NK-92 (cell line): Measurements from ENCODE around the gene ANKMY1.

Experiments used
- DNase-seq: peaks from one replicate; lab custom pipeline; 2025; ENCODE audit not compliant: unreplicated experiment; lab: John Stamatoyannopoulos, UW

Gene ANKMY1

DNA sequence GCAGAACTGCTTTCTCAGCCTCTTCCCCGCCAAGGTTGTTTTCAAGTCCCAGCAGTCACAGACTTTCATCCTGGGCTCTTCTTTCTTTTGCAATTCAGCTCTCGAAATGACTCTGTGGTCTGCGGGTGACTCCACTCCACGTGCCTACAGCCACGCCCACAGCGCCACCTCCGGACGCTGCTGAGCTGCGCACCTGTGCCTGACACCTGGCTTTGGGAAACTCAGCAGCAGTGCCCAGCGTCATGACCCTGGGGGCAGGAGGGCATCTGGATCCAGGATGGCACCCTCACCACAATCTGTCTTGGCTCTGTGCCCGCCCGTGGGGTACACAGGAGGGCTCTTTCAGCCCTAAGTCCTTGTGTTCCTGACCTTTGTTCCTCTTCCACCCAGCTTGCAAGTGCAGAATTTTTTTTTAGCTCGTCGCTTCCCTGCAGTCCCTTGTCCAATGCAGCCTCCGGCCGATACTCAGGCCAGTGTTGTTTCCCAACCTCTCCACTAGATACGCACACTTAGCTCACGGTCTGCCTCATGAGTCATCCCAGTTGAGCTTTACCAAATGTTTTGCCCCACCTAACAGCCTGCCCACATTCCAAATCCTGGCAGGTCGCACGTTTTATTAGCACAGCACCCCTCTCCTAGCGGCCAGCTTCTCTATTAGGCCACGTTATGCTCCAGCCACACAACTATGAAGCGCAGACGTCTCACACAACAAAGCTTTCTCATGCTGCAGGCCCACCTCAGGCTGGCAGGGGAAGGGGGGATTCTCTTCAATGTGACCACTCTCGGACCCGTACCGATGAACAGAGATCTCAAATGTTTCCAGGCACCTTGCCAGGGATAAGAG lies 22.2 kb upstream of the ANKMY1 start:
- no peak for DNase-seq

DNA sequence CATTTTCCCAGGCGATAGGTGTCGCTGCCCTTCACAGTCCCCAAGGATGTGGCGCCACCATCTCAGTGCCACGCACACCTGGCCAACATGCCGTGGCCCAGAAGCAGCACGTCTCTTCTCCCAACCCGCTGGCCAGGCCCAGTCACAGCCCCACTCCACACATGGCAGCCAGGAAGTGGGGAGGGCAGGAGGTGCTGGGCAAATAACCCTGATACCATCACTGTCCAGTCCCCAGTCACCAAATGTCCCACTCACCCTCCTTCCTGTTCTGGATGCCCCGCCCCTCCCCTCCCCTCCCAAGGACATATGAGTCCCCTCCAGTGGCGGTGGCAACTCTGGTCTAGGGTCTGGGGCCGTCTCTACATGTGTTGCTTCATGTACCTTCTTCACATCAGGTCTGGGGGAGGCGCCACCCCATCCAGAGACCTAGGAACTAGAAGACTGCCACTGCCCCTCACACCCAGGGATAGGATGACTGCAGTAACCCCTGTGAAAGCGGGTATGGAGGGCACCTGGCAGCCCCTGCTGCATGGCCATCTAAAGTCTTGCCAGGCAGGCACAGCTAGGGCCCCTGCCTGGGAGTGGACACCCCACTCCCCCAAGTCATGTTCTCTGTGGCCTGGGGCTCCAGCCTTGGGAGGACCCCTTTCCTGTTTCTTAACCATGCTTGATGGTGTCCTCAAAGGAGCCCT lies 21.4 kb upstream of the ANKMY1 start:
- no peak for DNase-seq

DNA sequence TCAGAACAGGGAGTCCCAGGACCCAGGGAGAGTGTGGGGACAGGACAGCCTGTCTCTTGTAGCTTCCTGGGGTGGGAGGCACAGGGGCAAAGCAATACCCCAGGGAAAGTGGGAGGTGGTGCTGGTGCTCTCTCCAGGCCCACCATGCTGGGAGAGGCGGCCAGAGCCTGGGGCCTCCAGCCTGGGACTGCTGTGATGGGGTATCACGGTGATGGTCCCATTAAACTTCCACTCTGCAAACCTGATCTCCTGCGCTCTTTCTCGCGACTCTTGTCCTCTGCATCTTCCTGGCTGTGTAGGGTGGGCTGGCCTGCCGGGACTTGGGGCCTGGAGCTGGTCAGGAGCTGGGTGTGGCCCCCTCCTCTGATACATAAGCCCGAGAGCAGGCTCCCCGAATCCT lies 20.7 kb upstream of the ANKMY1 start:
- DNase-seq = no peak

DNA sequence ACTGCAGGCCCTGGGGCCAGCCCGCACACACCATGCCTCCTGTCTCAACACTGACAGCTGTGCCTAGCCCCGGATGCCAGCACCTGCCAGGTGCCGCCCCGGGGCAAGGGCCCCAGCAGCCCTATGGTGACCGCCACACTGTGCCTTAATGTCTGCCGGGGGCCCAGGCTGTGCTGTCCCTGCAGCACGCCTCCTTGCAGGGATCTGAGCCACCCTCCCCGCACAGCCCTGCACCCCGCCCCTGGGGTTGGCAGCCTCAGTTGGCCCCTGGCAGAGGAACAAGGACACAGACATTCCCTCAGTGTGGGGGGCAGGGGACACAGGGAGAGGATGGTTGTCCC lies 20.3 kb upstream of the ANKMY1 start:
- DNase-seq = no peak

DNA sequence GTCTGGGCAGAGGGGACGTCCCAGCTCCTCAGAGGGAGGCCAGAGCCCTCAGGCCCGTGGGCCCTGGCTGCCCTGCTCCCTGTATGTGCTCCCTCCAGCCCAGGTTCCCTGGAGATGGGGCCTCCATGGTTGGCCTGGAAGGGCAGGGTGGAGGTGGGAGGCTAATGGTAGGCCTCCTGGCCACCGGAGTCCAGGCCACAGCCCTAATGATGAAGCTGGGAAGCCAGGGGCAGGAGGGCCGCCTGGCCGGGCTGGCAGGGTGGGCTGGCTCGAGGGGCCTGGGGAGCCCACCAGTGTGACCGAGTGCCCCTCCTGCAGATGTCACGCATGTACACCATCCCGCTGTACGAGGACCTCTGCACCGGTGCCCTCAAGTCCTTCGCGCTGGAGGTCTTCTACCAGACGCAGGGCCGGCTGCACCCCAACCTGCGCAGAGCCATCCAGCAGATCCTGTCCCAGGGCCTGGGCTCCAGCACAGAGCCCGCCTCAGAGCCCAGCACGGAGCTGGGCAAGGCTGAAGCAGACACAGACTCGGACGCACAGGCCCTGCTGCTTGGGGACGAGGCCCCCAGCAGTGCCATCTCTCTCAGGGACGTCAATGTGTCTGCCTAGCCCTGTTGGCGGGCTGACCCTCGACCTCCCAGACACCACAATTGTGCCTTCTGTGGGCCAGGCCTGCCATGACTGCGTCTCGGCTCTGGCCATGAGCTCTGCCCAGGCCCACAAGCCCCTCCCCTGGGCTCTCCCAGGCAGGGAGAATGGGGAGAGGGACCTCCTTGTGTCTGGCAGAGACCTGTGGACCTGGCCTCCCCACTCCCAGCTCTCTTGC lies 19.7 kb upstream of the ANKMY1 start:
- DNase-seq = no peak

DNA sequence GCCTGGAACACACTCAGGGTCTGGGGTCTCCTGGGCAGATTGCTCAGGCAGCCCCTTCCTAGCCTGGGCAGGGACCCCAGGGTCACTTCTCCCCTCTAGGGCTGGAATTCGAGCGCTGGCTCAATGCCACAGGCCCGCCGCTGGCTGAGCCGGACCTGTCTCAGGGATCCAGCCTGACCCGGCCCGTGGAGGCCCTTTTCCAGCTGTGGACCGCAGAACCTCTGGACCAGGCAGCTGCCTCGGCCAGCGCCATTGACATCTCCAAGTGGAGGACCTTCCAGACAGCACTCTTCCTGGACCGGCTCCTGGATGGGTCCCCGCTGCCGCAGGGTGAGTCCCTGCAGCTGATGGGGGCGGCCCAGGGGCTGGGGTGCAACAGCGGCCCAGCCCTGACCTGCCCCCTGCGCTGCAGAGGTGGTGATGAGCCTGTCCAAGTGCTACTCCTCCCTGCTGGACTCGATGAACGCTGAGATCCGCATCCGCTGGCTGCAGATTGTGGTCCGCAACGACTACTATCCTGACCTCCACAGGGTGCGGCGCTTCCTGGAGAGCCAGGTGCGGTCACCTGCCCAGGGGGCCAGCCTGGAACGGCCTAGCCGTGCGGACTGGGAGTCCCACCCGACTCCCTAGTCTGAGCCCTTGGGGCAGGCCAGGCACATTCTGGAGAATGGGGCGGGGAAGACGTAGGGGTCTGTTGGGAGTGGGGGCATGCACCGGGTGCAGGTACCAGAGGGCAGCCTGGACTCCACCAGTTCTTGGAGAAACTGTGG lies 18.8 kb upstream of the ANKMY1 start:
- DNase-seq = no peak

DNA sequence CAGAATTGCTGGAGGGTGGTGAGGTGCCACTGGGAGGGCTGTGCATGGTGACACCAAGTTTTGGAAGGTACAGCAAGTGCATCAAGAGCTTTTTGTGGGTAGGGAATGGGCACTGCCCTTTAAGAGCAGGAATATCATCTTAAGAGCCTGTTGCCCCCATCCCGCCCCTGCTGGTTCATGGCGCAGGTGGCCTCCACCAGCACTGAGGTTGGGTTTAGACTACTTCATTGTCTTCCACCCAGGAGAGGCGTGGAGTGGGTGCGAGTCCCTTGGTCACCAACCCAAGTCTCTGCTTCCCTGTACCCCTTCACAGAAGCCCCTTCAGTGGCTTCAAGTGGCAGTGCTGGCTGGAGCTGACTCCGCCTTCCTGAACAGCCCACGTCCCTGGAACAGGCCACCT lies 18.2 kb upstream of the ANKMY1 start:
- no peak for DNase-seq

DNA sequence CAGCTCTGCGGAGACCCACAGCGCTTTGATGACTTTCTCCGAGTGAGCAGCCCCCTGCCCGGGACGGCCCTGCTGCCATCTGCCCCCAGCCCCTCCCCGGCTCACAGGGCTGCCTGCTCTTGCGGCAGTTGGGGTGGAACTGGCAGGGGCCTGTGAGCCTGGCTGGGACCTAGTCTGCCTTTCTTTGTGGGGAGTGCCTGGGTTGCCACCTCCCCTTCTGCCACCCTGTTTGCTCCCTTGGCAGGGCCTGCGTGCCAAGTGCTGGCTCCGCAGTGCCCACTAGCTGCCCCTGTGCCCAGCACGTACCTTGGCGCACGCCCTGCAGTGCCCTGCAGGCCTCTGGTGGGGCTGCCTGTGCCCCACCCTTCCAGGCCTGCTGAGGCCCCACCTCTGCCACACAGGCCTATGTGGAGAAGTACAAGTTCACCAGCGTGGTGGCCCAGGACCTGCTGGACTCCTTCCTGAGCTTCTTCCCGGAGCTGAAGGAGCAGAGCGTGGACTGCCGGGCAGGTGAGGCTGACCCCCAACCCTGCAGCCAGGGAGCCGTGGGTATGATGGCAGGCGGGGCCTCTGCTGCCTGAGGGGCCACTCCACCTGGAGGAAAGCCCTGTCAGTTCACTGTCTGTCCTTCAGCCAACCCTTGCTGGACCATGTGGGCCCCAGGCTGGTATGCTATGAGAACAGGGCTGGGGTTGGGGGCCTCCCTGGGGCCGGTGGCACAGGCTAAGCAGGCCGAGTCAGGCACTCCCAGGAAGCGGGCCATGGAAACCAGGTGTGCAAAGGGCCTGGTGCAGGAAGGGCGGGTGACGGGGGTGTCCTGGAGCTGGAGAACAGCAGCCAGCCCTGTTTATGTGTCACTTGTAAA lies 17.5 kb upstream of the ANKMY1 start:
- DNase-seq = no peak

DNA sequence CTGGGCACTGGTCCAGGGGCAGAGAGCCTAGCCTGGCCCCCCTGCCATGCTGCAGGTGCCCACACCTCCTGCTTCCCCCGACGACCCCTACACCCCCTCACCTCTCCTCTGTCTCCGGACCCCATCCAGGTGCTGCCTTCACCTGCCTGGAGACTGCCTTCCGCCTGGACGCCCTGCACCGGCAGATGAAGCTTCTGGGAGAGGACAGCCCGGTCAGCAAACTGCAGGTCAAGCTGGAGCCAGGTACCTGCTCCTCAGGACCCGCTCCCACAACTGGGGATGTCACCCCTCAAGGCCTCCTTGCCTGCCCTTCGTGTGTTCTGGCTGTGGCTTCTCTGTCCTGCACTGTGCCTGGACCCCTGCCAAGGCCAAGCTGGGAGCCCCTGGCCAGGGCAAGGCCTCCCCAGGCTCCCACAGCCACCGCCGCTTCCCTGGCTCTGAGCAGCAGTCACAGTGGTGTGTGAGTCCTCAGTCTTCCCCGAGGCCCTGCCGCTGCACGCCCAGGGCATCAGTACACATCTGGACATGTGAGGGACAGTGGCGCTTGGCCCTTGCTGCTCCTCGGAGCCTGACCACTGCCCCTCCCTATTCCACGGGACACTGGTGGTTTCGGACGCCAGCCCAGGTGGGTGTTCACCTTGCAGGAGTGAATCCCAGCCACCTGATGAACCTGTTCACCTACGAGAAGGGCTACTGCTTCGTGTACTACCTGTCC lies 16.8 kb upstream of the ANKMY1 start:
- no peak for DNase-seq

DNA sequence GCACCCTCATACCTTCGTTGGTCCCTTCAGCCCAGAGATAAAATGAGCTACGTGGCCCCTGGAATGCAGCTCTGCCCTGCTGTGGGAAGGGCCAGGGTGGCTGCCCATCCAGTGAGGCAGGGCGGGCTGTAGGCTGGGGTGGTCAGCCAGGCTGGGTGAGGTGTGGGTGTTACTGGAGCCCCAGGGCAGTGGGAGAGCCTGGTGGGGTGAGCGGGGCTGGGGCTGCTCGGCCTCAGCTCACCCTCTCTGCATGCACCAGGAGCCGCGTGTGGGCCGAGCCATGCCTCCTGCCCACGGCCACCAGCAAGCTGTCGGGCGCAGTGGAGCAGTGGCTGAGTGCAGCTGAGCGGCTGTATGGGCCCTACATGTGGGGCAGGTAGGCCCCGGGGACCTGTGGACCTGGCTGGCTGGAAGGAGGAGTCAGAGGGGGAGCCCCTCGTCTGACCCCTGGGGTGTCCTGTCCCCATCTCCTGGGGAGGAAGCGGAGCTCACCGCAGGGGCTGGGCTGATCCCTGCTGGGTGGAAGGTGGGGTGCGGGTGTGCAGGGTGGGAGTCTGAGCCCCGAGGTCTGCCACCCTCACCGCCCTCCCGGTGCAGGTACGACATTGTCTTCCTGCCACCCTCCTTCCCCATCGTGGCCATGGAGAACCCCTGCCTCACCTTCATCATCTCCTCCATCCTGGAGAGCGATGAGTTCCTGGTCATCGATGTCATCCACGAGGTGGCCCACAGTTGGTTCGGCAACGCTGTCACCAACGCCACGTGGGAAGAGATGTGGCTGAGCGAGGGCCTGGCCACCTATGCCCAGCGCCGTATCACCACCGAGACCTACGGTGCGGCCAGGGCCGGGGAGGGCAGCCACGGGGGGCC lies 16.0 kb upstream of the ANKMY1 start:
- DNase-seq = no peak

DNA sequence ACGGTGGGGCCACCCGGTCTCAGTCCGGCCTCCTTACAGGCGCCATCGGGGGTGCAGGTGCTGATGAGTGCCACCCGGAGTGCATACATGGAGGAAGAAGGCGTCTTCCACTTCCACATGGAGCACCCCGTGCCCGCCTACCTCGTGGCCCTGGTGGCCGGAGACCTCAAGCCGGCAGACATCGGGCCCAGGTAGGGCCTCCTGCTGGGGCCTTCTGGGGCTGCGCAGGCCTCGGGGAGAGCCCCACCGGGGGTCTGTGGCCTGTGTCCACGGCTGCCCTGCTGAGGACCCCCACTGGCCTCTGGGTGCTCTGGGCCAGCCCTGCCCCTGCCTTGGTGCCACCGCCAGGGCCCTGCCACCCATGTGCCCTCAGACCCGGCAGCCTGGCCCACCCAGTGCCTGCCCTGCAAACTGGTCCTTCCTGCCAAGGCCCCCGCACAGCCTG lies 15.3 kb upstream of the ANKMY1 start:
- no peak for DNase-seq

DNA sequence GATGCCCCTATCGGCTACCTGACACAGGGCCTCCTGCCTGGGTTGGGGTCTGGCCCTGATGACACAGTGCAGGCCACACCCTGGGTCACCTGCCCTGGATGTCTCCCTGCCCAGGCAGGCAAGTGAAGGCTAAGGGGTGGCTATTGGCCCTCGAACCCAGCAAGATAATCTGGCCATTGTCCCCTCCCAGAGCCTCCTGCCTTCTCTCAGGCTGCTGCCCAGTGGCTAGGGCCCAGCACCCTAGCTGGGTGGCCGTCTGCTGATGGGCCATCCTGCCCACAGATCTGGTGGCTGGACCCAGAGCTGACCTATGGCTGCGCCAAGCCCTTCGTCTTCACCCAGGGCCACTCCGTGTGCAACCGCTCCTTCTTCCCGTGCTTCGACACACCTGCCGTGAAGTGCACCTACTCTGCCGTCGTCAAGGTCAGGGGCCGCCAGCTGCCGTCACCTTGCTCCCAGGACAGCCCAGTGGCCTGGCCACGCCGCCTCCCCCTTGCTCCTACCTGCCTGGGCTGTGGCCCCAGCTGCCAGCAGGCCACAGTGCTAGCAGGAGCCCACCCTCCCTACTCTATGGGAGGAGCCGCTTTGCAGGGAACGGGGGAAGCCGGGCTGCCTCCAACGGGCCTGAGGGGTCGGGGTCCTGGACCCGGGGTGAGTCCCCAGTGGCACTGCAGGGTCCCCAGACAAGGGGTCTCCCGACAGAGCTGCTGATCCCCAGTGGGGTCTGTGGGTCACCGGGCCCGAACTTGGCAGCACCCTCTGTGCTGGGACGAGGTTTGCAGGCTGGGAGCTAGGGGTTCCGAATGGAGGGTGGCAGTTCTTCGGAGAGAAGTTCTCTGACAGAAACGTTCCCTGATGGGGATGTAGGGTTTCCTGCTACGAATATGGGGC lies 14.6 kb upstream of the ANKMY1 start:
- no peak for DNase-seq

DNA sequence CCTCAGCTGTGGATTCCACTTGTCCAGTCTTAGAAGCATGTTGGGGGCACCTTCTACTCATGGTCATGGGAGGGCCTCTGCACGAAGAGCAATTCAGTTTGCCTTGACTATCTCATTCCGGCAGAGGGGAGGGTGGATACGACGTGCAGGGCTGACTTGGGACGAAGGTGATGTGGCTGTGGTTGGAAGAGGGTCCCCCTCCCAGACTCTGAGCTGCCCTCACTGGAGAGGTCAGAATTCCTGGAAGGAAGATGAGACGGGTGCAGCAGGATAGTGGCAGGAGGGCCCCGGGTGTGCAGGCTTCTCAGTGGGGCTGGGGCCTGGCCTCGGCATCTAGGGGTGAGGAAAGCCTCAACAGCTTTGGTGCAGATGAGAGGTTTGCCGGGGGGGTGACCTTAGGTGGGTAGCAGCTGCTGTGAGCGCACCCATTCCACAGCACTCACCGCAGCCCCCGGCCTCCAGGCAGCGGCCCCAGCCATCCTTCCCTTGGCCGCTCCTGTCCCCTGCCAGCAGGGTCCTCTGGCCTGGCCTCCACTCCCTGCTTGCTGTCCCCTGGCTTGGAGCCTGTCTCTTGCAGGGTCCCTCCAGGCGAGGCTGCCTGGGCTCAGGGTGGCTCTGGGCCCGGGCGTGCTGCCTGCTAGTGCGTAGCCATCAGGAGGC lies 13.7 kb upstream of the ANKMY1 start:
- no peak for DNase-seq

DNA sequence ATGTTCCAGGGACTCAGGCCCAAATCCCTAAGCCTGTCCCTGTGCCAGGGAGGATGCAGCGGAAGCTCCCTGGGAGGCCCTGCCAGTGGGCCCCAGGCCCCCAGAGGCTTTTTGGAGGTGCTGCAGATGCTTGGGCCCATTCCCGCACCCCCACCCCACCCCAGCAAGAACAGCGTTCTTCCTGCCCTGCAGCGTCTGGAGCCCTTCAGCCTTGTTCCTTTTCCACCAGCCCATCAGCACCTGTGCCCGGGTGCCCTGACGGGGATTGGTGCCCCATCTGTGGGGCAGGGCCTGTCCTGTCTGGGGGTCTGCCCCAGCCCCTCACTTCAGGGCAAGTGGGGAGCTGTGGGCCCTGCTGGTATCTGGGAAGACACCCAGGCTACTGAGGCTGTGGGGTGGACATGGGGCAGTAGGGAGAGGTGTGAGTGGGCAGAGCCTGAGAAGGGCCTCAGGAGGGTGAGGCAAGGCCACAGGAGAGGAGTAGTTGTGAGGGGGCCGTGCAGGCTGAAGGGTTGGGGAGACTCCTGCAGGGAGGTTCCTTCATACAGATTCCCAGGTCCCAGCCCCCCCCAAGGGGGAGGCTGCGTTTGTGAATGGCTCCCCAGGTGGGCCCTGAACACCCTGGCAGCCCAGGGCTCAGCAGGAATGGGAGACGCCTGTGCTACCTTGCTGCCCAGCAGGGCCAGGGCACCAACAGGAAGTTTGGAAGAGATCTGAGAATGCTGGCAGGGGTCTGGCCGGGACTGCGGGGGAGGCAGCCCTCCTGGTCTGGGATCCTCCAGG lies 12.9 kb upstream of the ANKMY1 start:
- no peak for DNase-seq

DNA sequence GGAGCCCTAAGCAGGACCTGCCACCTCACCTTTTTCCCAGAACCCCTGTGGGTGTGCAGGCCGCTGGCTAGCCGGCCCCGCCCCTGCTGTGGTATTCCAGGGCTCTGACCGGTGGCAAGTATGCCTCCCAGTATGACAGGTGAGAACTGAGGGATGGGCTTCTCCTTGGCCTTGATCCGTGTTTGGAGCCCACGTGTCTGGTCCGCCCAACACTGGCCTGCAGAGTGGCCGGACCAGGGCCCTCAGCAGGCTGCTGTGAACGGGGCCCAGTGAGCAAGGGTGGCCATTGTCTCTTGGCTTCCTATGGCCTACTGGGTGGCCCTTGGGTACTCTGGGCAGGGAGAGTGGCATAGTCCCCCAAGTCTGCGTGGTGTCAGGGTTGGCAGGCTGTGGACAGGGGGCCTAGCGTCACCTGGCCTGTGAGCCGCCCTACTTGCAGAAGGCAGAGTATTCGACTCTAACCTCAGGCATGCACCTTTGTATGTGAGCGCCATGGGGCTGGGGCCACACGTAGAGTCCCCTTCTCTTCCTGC lies 12.3 kb upstream of the ANKMY1 start:
- DNase-seq = no peak

DNA sequence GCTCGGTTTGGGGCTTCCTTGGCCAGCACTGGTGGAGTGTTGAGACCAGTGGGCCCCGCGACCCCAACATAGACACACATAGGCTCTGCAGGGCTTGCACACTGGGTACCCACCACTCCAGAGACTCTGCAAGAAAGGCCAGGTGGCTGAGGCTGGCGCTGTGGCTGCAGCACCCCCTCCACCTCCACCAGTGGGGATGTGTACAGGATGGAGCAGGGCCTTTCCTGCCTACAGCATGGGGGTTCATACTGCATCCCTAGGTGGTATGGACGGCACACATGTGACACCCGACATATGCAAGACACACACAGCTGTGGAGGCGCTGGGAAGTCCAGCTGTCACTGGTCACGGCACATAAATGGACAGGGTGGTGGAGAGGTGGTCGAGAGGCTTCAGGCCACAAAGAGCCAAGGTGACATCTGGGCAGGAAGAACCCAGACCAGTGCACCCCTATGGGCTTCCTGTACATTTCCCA lies 11.8 kb upstream of the ANKMY1 start:
- no peak for DNase-seq
